Cerebellar nuclear complex (tissue), 1 donor: ENCODE results near the gene AQP10.
"Not testable (repeated sequence)": the region's sequence is repeated elsewhere in the genome, so short reads cannot be mapped to it uniquely, and the experiment has no call there.

ENCODE experiments used
- DNase-seq, 2 experiments: peaks; one replicate each; lab custom pipeline; 2025; lab: John Stamatoyannopoulos, UW

AQP10 gene

DNA sequence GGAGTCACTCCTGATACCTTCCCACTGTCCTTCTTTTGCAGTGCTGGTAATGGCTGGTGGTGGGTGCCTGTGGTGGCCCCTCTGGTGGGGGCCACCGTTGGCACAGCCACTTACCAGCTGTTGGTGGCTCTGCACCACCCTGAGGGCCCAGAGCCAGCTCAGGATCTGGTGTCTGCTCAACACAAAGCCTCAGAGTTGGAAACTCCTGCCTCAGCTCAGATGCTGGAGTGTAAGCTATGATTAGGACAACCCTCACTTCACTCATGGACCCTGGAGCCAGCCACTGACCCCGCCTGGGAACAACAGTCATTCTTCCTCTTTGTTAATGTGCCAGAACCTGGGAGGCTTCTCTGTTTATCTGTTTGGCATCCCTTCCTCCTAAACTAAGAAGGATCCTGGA, 3.3 kb downstream of the AQP10 start:
- DNase-seq = no peak

DNA sequence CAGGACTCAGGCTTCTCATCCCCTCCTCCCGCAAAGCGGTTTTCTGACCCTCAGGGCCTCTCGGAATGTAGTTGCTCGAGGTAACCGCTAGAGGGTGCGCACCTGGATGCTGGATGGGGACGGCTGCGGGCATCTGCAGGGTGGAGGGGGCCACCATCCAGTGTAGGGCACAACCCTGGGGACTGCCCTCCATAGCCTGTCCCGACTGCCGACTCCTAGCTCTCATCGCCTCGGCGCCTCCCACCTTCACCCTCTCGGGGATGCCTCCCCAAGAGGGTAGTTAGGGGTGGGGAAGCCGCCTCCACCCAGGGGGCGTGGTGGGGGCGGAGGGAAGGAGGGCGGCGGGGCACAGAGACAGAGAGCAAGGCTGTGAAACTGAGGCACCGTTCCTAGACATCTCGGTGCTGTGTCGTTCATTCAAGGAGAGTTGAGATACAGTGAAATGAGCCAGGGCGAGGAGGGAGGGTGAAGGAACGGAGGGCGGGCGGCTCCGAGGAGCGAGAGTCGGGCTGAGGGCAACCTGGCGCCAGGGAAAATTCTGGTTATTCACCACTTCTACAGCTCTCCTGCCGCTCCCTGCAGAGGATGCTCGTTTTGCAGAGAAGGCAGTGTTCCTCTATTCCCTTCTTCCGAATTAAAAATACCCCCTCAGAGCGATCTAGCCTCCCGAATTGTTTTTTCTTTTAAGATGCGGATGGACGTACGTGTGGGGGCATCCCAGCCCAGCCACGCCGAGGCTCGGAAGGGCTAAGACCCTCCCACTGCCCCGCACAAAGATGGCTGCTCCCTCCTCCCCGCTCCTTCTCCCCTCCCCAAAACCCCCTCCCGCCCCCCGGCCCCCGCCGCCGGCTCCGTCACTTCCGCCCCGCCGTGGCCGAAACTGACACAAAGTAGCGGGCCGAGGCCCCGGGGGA, 4.0 kb downstream of the AQP10 start, which contains the start of gene ATP8B2:
Gene ATP8B2 (plus strand): TSS at position 857 of the 914 bp plus-strand sequence. CDS start 2,617 bp downstream, outside the sequence.
- DNase-seq = peak in 1 of 2 experiments; percentile 66

DNA sequence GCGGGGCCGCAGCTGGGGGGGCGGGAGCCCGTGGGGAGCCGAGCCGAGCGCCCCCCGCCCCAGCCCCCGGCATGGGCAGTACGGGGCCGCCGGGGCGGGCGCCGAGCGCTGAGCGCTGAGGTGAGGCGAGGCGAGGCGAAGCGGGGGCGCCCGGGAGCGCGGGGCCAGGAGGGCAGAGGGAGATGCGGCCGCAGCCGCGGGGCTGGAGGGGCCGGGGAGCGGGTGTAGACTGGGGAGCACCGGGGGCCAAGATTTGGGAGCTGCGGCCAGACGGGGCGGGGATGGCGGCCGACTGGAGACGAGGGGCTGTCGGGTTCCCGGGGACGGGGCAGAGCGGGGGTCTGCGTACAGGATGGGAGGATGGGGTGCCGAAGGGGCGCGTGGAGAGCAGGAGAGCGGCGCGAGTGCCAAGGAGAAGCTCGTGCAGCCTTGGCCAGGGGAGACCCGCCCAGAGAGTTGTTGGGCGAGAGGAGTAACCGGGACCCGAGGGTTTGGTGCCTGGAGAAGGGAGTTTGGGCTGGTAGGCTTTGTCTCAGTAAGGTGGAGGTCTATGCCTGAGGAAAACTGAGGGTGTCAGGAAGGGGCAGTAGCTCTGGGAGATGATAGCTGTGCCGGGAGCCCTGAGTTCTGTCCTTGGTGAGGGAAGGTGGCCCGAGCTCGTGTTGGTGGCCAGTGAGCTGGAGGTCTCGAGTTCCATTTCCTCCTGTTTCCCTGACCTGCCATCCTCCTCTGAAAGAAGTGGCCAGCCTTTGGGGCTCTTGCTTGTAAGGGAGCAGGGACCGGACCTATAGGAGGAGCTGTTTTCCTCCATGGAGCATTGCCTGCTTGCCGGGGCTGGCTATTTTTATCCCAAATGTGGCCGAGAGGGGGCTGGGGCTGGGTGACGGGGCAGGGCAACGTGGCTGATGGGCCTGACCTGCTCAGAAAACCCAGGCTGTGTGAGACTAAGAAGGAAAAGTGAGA, 5.0 kb downstream of the AQP10 start:
- DNase-seq = peak in 1 of 2 experiments; percentile 8

DNA sequence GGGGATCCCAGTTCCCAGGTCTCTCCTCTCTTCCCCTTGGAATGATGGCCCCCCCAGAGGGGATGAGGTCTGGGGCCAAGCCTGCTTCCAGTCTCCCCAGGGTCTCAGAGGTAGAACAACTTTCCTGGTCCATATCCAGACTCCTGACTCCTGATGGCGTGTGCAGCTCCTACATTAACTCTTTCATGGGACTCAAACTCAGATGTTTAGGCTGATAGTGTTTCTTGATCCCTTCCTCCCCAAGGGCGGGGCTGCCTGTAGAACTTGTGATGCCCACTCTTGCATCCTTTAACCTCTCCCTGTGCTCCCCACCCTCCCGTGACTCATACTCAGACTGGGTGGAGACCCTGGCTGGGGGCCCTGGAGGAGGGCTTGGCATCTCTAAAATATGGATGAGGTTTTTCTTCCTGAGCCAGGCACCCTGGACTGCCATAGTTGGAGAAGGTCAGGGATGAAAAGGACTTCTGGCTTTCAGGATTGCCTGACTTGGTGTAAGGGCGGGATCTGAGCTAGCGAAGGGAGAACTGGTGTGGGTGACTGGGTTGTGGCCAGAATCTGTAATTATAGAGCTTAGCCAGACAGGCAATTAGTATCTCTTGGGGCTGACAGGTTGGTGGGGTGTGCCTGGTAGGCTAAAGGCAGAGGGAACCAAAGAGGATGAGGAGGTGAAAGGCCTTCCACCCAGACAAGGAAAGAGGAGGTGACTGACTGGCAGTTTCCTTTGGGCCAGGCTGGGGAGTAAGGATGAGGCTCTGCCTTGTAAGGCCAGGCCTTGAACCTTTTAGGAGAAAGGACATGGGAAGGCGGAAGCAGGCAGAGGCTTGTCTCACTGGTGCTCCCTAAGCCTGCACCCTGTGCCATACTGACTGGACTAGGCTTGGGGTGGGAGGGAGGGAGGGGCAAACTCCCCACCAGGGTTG, 5.9 kb downstream of the AQP10 start:
- no peak for DNase-seq

DNA sequence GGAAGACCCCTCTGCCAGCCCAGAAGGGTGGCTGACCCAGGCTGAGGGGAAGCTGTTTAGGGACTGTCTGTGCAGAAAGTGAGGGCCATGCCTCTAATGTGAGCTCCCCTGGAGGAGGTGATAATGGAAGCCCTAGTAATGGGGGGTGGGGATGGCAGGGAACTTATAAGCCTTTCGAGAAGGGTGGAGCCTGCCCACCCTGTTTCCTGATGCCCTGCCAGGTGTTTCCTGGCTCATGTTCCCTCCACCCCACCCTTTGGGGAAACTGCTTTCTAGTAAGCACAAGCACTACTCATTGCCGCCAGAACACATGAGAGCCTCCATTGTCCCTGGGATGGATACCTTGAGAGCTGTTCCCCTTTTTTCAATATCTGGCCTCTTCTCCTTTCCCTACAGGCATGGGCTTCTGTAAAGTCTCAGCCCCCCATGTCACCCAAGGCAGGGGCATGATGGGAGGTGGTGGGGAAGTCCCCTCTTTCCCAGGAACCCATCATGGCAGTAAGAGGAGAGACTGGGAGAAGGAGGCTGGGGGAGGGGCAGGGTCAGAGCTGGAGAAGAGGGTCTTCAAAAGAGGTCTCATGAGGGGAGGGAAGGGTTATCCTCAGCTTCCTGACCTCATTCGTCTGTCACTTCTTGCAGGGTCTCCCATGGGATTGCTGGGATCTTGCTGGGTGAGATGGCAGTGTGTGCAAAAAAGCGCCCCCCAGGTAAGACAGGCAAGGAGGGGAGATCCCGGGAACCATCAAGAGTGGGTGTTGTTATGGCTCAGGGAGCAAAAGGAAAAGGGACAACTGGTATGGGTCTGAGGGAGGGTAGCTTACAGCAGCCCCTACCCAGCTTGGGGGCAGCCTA, 6.8 kb downstream of the AQP10 start:
- no peak for DNase-seq

DNA sequence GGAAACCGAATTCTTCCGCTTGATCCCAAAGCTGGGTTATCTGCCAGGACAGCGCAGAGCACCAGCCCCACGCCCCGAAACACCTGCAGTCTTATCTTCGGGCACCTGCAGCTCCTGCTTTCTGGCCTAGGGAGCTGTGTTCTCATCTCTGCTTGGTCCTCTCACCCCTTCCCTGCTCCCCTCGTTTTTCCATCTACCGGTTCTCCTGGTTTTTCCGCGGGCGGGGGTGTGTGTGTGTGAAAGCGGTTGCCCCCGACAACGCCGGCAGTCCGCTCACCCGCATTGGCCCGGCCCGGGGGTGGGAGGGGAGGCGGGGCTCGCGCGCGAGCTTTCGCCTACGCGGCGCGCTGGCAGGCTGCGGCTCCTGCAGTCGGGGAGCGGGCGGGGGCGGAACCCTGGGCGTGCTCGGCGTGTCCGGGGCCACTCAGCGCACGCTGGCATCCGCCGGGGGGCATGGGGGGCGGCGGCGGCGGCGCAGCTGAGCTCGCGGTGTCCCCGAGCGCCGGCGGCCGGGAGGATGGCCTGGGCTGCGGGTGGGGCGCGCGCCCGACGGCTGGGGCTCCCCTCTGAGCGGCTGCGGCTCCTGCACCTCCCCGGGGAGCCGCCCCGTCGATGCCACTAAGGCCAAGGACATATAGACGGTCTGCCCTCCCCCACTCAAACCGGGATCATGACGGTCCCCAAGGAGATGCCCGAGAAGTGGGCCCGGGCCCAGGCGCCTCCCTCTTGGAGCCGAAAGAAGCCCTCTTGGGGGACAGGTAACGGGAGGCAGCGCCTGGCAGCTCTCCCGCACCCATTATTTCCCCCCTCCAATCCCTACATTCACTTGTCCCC, 7.6 kb downstream of the AQP10 start:
- peak in 1 of 2 experiments; percentile 51 for DNase-seq

DNA sequence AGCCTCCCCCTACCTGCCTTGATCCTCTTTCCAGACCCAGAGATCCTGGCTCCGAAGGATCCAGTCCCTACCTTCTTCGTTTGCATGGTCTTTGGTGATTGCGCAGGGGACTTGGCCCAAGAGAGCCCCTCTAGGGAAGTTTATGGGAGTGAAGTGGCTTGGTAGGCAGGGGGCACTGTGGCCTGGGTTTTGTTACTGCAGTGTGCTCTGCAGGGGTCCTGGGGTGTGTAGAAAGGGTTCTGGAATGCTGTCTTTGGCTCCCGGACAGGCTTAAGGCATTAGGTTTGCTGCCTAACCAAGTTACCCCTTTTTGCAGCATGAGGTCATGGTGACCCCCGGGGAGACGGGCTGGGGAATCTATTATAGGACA, 8.2 kb downstream of the AQP10 start:
- no peak for DNase-seq

DNA sequence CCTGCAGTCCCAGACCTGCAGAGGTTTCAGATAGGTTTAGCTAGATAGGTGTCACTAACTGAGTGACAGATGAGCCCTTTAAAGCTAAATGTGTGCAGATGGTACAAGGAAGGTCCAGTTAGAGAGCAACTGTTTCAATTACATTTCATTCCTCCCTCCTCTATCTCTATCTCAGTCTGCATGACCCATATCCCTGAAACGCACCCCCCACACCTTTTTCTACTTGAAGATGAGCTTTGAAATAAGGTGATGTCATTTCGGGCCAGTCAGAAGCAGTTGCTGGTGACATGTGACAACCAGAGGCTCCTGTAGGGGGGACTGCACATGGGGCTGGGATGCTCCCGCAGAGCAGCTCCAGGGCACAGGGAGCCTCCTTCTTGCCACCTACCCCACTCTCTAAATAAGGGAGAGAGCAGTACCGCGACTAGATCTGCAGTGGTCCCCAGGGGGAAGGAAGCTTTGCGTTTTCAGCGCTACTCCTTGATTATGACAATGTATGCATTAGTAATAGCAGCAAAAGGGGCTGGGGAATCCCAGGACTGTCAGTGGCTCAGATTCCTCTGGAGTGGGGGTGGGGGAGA, 8.7 kb downstream of the AQP10 start:
- DNase-seq = peak; percentile 19 to 85

DNA sequence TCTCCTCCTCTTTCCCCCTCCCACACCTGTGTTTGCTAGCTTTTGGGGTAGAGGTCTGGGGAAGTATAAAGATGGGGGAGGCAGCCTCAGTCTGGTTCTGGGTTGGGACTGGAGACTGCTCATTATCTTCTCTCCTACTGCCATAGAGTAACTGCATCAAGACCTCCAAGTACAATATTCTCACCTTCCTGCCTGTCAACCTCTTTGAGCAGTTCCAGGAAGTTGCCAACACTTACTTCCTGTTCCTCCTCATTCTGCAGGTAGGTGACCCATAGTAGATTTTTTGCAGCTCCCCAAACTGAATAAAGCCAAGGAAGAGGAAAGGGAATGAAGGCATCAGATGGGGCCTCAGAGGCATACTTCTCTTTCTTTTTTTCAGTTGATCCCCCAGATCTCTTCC, 9.8 kb downstream of the AQP10 start:
- DNase-seq = no peak

DNA sequence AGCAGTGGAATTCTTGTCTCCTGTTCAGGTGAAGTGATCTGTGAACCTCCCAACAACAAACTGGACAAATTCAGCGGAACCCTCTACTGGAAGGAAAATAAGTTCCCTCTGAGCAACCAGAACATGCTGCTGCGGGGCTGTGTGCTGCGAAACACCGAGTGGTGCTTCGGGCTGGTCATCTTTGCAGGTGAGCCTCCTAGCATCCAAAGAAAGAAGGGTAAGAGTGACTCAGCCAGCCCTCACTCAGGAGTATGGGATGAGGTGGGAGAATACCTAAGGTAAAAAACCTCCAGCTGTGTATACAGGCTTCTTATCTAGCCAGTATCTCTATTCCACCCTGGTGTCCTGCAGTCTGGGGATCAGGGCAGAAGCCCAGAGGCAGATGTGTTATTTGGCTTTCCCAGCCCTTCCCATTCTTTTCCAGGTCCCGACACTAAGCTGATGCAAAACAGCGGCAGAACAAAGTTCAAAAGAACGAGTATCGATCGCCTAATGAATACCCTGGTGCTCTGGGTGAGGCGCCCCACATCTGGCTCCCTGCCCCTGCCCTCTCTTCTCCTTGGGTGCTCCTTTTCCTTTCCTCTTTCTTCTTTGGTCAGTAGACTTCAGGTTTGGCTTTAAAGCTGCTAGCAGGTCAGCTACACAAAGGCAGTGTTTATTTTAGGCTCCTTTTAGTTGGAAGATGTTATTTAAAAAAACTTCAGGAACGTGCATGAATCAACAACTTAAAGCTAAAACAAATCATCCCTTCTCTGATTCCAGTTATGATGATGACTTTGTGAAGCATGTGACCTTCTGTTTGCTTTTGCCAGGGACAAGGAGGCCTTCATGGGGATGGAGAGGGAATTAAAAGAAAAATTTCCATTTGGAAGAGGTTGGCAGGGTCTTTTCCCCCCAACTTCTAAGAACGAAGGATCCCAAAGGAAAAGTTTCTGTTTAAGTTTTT, 13.5 kb downstream of the AQP10 start:
- DNase-seq = no peak

DNA sequence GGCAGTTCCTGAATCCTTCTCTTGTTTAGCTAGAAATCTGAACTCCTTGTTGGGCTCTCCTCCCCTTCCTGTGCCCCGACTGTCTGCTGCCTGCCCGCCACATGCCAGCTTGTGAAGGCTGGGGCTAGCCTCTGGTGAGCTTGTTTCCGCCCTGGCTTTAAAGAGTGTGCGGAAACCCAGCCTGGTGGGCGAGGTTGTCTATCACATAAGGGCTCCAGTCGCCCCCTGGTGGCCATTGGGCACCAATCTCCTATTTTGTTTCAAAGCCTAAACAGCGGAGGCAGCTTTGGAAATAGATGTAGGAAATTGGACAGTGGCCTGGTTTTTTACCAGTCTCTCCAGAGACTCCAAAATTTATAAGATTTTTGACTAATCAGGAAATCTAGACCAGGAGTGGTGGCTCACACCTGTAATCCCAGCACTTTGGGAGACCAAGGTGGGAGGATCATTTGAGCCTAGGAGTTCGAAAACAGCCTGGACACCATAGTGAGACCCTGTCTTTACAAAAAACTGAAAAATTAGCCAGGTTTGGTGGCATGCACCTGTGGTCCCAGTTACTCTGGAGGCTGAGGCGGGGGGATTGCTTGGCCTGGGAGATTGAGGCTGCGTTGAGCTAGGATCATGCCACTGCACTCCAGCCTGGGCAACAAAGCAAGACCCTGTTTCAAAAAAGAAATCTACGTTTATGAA, 14.3 kb downstream of the AQP10 start:
- DNase-seq = peak in 1 of 2 experiments; percentile 23

DNA sequence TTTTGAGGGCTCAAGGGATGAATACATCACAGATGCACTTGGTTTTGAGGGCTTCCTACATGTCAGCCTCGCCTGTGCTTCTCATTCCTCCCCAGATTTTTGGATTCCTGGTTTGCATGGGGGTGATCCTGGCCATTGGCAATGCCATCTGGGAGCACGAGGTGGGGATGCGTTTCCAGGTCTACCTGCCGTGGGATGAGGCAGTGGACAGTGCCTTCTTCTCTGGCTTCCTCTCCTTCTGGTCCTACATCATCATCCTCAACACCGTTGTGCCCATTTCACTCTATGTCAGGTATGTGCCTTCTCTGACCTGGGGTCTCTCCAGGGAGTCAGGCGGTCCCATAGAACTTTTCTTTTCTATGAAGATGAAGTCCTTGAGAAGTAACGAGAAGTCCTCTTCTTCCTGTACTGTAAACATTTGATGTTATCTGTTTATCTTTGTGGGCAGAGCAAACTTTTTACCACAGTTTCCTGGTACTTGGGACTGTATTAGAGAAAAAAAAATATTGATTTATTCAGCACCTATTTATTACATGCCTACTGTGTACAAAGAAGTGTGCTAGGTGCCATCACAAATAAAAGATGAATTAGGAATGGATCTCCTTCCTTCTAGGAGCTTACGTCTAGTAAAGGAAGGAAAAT, 16.5 kb downstream of the AQP10 start:
- DNase-seq = no peak

DNA sequence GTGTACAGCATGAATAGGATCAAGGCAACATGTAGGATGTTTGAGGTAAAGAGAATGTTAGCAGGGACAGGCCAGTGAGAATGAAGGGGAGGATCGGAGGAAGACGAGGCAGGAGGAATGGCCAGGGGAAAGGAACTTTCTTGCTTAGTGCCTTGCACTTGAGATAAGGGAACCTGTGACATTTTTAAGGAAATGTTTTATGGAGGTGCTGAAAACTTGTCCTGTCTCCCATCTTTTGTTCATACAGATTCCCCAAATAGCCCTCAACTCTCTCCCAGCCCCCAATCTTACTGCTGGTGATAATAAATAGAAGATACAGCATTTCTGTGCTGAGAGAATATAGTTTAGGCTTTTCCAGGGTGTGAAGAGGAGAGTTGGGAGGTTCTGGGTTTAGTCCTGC, 18.0 kb downstream of the AQP10 start:
- DNase-seq = no peak

DNA sequence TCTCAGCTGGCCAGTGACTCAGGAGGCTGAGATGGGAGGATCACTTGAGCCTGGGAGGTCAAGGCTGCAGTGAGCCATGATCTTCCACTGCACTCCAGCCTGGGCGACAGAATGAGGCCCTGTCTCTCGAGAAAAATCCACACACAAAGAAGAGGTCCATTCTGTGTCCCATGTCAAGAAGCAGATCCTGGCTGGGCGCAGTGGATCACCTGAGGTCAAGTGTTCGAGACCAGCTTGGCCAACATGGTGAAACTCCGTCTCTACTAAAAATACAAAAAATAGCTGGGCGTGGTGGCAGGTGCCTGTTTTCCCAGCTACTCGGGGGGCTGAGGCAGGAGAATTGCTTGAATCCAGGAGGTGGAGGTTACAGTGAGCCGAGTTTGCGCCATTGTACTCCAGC, 20.5 kb downstream of the AQP10 start:
- not testable (repeated sequence) for DNase-seq

DNA sequence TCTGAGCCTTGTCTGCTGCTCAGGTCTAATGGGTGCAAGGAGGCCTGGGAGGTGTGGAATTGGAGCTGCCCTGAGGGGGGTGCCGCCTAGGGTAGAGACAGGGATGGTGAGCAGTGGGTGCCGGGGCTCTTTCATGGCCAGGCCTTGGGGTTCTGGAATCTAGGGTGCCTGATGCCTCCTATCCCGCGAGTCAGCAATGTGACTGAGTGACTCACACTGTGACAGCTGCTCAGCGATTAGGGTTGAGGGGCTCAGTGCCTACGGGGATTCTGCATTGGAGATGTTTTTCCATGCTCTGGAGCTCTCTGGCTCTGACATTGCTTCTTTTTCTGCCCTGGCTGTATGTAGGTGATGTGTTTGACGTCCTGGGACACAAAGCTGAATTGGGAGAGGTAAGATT, 21.2 kb downstream of the AQP10 start:
- no peak for DNase-seq

DNA sequence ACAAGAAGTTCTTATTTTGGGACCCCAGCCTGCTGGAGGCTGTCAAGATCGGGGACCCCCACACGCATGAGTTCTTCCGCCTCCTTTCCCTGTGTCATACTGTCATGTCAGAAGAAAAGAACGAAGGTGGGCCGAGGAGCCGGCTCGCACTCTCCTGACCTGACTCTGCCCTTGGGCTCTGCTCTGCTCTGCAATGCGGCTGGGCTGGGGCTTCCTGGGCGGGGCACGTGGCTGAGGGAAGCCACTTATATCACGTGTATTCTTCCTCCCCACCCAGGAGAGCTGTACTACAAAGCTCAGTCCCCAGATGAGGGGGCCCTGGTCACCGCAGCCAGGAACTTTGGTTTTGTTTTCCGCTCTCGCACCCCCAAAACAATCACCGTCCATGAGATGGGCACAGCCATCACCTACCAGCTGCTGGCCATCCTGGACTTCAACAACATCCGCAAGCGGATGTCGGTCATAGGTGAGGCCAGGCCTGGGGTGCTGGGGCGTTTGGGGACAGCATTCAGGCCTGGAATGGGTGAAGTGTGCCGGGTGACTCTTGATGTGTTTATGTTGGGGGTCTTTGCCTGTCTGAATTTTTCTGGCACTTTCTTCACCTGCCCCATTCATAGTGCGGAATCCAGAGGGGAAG, 22.1 kb downstream of the AQP10 start:
- no peak for DNase-seq
